Spleen (tissue), 7 donors: ENCODE data around the gene ANKFN1.

Experiments
- CTCF ChIP-seq, 11 experiments: fragments of 200-600 bp in 7 of 11; fragments of 450-650 bp in 4 of 11; sonication (generic) in 4 of 11; IDR thresholded peaks in 8 of 11; conservative IDR thresholded peaks in 3 of 11; 1 replicate in 7 of 11; 2 replicates in 4 of 11; pipeline versions ENCODE4 v1.4.0 to v1.8.0; 2016 to 2021; ENCODE audit warnings: antibody characterized with exemption in 11 of 11, inconsistent platforms in 4 of 11, mild to moderate bottlenecking in 1 of 11
- POLR2A ChIP-seq, 3 donors: fragments of 450-650 bp; IDR thresholded peaks; one replicate each; pipeline ENCODE4 v1.5.1; 2017; ENCODE audit warnings: antibody characterized with exemption in 3 of 3, mild to moderate bottlenecking in 1 of 3
- donor health status: DM: no; HTN: no; CAD: no; lungs with moderate emphysema.
- donor health status: DM: no; HTN: no; CAD: no.
- donor health status: DM: no; HTN: no; CAD: no.

GRCh38 chr17:56131431-56131830 is 21.8 kb upstream of the ANKFN1 start:
- TF ChIP-seq CTCF (IDR thresholded peaks at IDR 0.05 in 8 of 11, conservative IDR thresholded peaks at IDR 0.05 in 3 of 11) (no peak), POLR2A (IDR thresholded peaks at IDR 0.05) (no peak)
